Caco-2 (cell line): Measurements from ENCODE around the gene RNF111. TPM values are rescaled to one million over a fixed set of nuclear protein-coding genes. Genes with fewer than 3 reads are reported as not detected.

ENCODE experiments used
- BruUV-seq: library from RNA; stranded (reverse); fragments of 400-500 nt; replicated peaks from 2 replicates; lab custom pipeline; 2021; lab: Mats Ljungman, UMichigan
- CTCF ChIA-PET: fragments of 300-600 bp; sonication (Branson Sonifier 250); formaldehyde crosslinking; loops from one replicate; lab custom pipeline; 2022; ENCODE audit warnings: antibody characterized with exemption; lab: Charles Lee
- POLR2A ChIA-PET: fragments of 300-600 bp; sonication (Branson Sonifier 250); formaldehyde crosslinking; loops from one replicate; lab custom pipeline; 2022; ENCODE audit warnings: antibody characterized with exemption; lab: Charles Lee
- DNase-seq, 2 experiments: peaks; one replicate each; pipeline versions ENCODE4 v3.0.0 to v3.0.0-alpha.2; 2020 to 2022
- H3K27me3 ChIP-seq: replicated peaks from 2 replicates; pipeline ENCODE4 v1.6.0; 2011; ENCODE audit warnings: low read length; ENCODE audit not compliant: control insufficient read depth, insufficient read depth
- H3K36me3 ChIP-seq: 2 replicates; pipeline ENCODE4 v1.5.1; 2011; ENCODE audit warnings: low read length; ENCODE audit not compliant: control insufficient read depth, insufficient read depth
- H3K4me1 ChIP-seq: fragments of 250-450 bp; sonication (Bioruptor Pico); 2 replicates; pipeline ENCODE4 v1.5.1; 2020; ENCODE audit warnings: mild to moderate bottlenecking
- H3K4me3 ChIP-seq: 2 replicates; pipeline ENCODE4 v1.5.1; 2011; ENCODE audit warnings: low read depth, mild to moderate bottlenecking, control low read depth, low read length
- H3K9me3 ChIP-seq: fragments of 250-450 bp; sonication (Bioruptor Pico); 2 replicates; pipeline ENCODE4 v1.5.1; 2020; ENCODE audit warnings: mild to moderate bottlenecking, moderate library complexity
- H3K27ac Mint-ChIP-seq: one replicate; pipeline ENCODE4 v1.8.0; 2022; ENCODE audit warnings: mixed read lengths; ENCODE audit not compliant: unreplicated experiment
- H3K27me3 Mint-ChIP-seq: one replicate; pipeline ENCODE4 v1.8.0; 2022; ENCODE audit warnings: mixed read lengths; ENCODE audit not compliant: insufficient read depth, unreplicated experiment
- H3K36me3 Mint-ChIP-seq: one replicate; pipeline ENCODE4 v1.8.0; 2022; ENCODE audit warnings: mild to moderate bottlenecking, mixed read lengths; ENCODE audit not compliant: insufficient read depth, unreplicated experiment
- H3K4me1 Mint-ChIP-seq: one replicate; pipeline ENCODE4 v1.8.0; 2022; ENCODE audit warnings: low read depth, mixed read lengths; ENCODE audit not compliant: unreplicated experiment
- H3K4me3 Mint-ChIP-seq: one replicate; pipeline ENCODE4 v1.8.0; 2022; ENCODE audit warnings: mild to moderate bottlenecking, moderate library complexity, mixed read lengths; ENCODE audit not compliant: unreplicated experiment
- H3K9me3 Mint-ChIP-seq: one replicate; pipeline ENCODE4 v1.8.0; 2022; ENCODE audit warnings: mixed read lengths; ENCODE audit not compliant: unreplicated experiment
- intact Hi-C: fragments of 100-400 bp; cut with micrococcal nuclease; formaldehyde crosslinking; loops from one replicate; pipeline ENCODE4 v1.10.0; 2022; ENCODE audit not compliant: unreplicated experiment
- total RNA-seq: library from RNA; stranded (reverse); gene quantifications from 2 replicates; pipeline ENCODE4 v1.2.3, GENCODE V29; 2022
- TF ChIP-seq, protein P1 (sequence below), 2 experiments: fragments of 200-600 bp in 1 of 2; IDR thresholded peaks; 1 replicate in 1 of 2; 2 replicates in 1 of 2; pipeline versions ENCODE4 v1.5.1 to v1.8.0; 2011 to 2022; ENCODE audit warnings: antibody characterized with exemption in 1 of 2, control low read depth in 1 of 2, inconsistent platforms in 1 of 2, low read depth in 1 of 2, low read length in 1 of 2, mild to moderate bottlenecking in 1 of 2, moderate library complexity in 1 of 2; ENCODE audit not compliant: insufficient read depth in 1 of 2, severe bottlenecking in 1 of 2, unreplicated experiment in 1 of 2

RNF111 gene
- total RNA-seq, 1 experiment from 2014 or later: 26.1 TPM

GRCh38 chr15:58981808-58982475 is 5.5 kb upstream of the RNF111 start:
- TF ChIP-seq, protein P1, sequence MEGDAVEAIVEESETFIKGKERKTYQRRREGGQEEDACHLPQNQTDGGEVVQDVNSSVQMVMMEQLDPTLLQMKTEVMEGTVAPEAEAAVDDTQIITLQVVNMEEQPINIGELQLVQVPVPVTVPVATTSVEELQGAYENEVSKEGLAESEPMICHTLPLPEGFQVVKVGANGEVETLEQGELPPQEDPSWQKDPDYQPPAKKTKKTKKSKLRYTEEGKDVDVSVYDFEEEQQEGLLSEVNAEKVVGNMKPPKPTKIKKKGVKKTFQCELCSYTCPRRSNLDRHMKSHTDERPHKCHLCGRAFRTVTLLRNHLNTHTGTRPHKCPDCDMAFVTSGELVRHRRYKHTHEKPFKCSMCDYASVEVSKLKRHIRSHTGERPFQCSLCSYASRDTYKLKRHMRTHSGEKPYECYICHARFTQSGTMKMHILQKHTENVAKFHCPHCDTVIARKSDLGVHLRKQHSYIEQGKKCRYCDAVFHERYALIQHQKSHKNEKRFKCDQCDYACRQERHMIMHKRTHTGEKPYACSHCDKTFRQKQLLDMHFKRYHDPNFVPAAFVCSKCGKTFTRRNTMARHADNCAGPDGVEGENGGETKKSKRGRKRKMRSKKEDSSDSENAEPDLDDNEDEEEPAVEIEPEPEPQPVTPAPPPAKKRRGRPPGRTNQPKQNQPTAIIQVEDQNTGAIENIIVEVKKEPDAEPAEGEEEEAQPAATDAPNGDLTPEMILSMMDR (IDR thresholded peaks at IDR 0.05; ENCODE audit: insufficient read depth in 1 of 2, low read depth in 1 of 2, low read length in 1 of 2, severe bottlenecking in 1 of 2, unreplicated experiment in 1 of 2): no peak
- no peak overlapping the region for H3K4me3 ChIP-seq
- H3K36me3 Mint-ChIP-seq: no peaks in the 10 kb centered on the region
- ChIA-PET CTCF (no interaction called here), POLR2A (no interaction called here)
- H3K36me3 ChIP-seq: no peaks in the 10 kb centered on the region
- H3K4me1 Mint-ChIP-seq: no peaks in the 10 kb centered on the region
- H3K4me3 Mint-ChIP-seq: no peak overlapping the region
- DNase-seq: no peak
- H3K9me3 ChIP-seq: no peaks in the 10 kb centered on the region
- H3K9me3 Mint-ChIP-seq: no peaks in the 10 kb centered on the region
- no TSS peak for BruUV-seq
- no peak overlapping the region for H3K27ac Mint-ChIP-seq
- no peaks in the 10 kb centered on the region for H3K27me3 ChIP-seq
- H3K27me3 Mint-ChIP-seq: peaks cover 4% of the 10 kb centered on the region
- peaks cover 9% of the 10 kb centered on the region; the same call in 1 of the 2 replicates for H3K4me1 ChIP-seq
- intact Hi-C loops: loop anchor here (2.0 kb wide), 3 partner anchors 123 to 519 kb away; partner anchors contain the start of gene CCNB2

DNA sequence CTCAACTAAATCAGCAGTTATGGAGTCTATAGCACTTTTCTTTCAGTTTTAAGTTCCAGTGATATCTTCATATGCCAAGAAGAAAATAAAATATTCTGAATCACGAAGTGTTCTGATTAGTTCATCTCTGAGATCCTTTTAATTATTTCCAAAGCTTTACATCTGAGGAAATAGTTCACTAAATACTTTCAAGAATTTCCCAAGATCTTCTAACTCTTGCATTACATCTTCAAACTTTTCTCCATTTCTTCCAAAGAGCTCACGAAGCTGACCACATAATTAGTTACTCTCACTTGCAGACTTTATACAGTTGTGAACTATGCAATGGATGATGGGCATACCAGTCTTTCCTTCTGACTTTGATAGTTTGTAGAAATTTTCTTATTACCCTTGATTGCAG is 4.2 kb upstream of the RNF111 start:
- Mint-ChIP-seq H3K4me1 (no peaks in the 10 kb centered on the region), H3K27ac (no peak overlapping the region), H3K27me3 (peaks cover 4% of the 10 kb centered on the region), H3K4me3 (no peak overlapping the region), H3K36me3 (peaks cover 3% of the 10 kb centered on the region), H3K9me3 (no peaks in the 10 kb centered on the region)
- ChIA-PET POLR2A (no interaction called here), CTCF (no interaction called here)
- peaks cover 10% of the 10 kb centered on the region; the same call in 1 of the 2 replicates for H3K4me1 ChIP-seq
- H3K9me3 ChIP-seq: no peaks in the 10 kb centered on the region
- no peaks in the 10 kb centered on the region for H3K36me3 ChIP-seq
- no peak for DNase-seq
- intact Hi-C loops: no loop called here
- TF ChIP-seq, protein P1 (IDR thresholded peaks at IDR 0.05; ENCODE audit: insufficient read depth in 1 of 2, low read depth in 1 of 2, low read length in 1 of 2, severe bottlenecking in 1 of 2, unreplicated experiment in 1 of 2): no peak
- BruUV-seq: no TSS peak
- H3K27me3 ChIP-seq: no peaks in the 10 kb centered on the region
- no peak overlapping the region for H3K4me3 ChIP-seq

DNA sequence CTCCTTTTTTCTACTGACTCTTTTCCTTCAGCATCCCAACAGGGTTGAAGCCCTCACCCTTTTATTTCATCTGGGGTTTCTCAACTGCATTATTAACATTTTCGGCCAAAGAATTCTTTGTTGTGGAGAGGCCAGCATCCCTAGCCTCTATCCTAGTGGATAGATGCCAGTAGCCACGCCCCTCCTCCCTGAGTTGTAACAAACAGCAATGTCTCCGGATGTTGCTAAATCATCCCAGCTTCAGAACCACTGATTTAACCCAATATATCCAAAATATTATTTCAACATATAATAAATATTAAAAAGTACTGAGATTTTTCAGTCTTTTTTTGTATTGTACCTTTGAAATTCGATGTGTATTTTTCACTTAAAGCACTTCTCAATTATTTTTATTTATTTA is 2.0 kb upstream of the RNF111 start:
- POLR2A ChIA-PET: no interaction called here
- Histone ChIP-seq H3K4me1 (peaks cover 17% of the 10 kb centered on the region; the same call in 1 of the 2 replicates), H3K27me3 (no peaks in the 10 kb centered on the region), H3K36me3 (no peaks in the 10 kb centered on the region), H3K9me3 (no peaks in the 10 kb centered on the region), H3K4me3 (no peak overlapping the region)
- intact Hi-C loops: loop anchor here (5.0 kb wide), 1 partner anchor 82 kb away; no protein-coding TSS in a partner anchor
- Mint-ChIP-seq H3K27me3 (peaks cover 4% of the 10 kb centered on the region), H3K4me3 (peak overlapping the region; percentile 50), H3K9me3 (no peaks in the 10 kb centered on the region), H3K36me3 (peaks cover 7% of the 10 kb centered on the region), H3K4me1 (no peaks in the 10 kb centered on the region), H3K27ac (no peak overlapping the region)
- TF ChIP-seq, protein P1 (IDR thresholded peaks at IDR 0.05; ENCODE audit: insufficient read depth in 1 of 2, low read depth in 1 of 2, low read length in 1 of 2, severe bottlenecking in 1 of 2, unreplicated experiment in 1 of 2): no peak
- CTCF ChIA-PET: no interaction called here
- no TSS peak for BruUV-seq
- no peak for DNase-seq
